K562 (cell line): ENCODE results near the gene ISG20L2. TPM values are rescaled to one million over a fixed set of nuclear protein-coding genes. Genes with fewer than 3 reads are reported as not detected.

Source experiments
- E2F3 ChIP-seq: fragments of 250-450 bp; sonication (Bioruptor Pico); IDR thresholded peaks from 2 replicates; pipeline ENCODE4 v1.4.0; 2020; ENCODE audit warnings: mild to moderate bottlenecking
- ETS2 ChIP-seq: IDR thresholded peaks from 2 replicates; pipeline ENCODE4 v1.6.1; 2016; ENCODE audit warnings: borderline replicate concordance, missing genetic modification characterization, mild to moderate bottlenecking, moderate library complexity, missing compliant biosample characterization; ENCODE audit not compliant: poor library complexity, severe bottlenecking
- FUS ChIP-seq: fragments of 200-400 bp; formaldehyde crosslinking; optimal IDR thresholded peaks from 2 replicates; pipeline ENCODE3; 2017; ENCODE audit warnings: low read depth, low read length
- LEF1 ChIP-seq: fragments of 450-650 bp; IDR thresholded peaks from 2 replicates; pipeline ENCODE4 v1.6.1; 2016; ENCODE audit warnings: mild to moderate bottlenecking
- ZBTB1 ChIP-seq: sonication (generic); formaldehyde crosslinking; IDR thresholded peaks from 2 replicates; pipeline ENCODE4 v1.8.1; 2023; ENCODE audit warnings: missing genetic modification reagents, low read depth, mild to moderate bottlenecking, borderline replicate concordance
- ZFP36 ChIP-seq: fragments of 150-350 bp; IDR thresholded peaks from 2 replicates; pipeline ENCODE4 v1.6.1; 2018; ENCODE audit warnings: low read length, low read depth; ENCODE audit not compliant: partially characterized antibody
- polyA plus RNA-seq, 8 experiments: library from polyadenylated mRNA; depleted of rRNA in 4 of 8; stranded (reverse) in 5 of 8; unstranded in 3 of 8; fragments of >200 nt; fragmentation: Nextera tagmentation in 2 of 8; fragmentation: Illumina TruSeq in 1 of 8; extraction: Ambion mirVana in 2 of 8; extraction: Trizol in 1 of 8; gene quantifications; 2 replicates each; pipeline versions ENCODE4 v1.2.1 to v1.2.3, GENCODE V29; 2011 to 2014; ENCODE audit warnings: inconsistent platforms in 1 of 8, missing spikeins in 1 of 8
- total RNA-seq, 7 experiments: library from RNA; depleted of rRNA in 6 of 7; stranded (reverse); fragments of >200 nt in 6 of 7; fragmentation: Illumina TruSeq in 2 of 7; extraction: Trizol in 2 of 7; gene quantifications; 2 replicates each; pipeline versions ENCODE4 v1.2.1 to v1.2.3, GENCODE V29; 2011 to 2021; ENCODE audit warnings: low replicate concordance in 1 of 7
- TF ChIP-seq, protein P1 (sequence below): fragments of 250-450 bp; sonication (Bioruptor Pico); IDR thresholded peaks from 2 replicates; pipeline ENCODE4 v1.4.0; 2020; ENCODE audit warnings: mild to moderate bottlenecking, moderate library complexity
- TF ChIP-seq, protein P2 (sequence below): fragments of 200-600 bp; sonication (generic); IDR thresholded peaks from one replicate; pipeline ENCODE4 v1.6.1; 2012; ENCODE audit warnings: mild to moderate bottlenecking, low read depth, low read length, inconsistent platforms
- TF ChIP-seq, protein P3 (sequence below): sonication (generic); formaldehyde crosslinking; IDR thresholded peaks from 2 replicates; pipeline ENCODE4 v1.8.1; 2022; ENCODE audit warnings: missing genetic modification reagents

ISG20L2 gene
- total and polyA plus RNA-seq, 9 of the 15 experiments (the other 6 are each of a cell fraction or from before 2014, with no cell fraction given) = 21.3 to 130 (median 50.3) TPM

DNA sequence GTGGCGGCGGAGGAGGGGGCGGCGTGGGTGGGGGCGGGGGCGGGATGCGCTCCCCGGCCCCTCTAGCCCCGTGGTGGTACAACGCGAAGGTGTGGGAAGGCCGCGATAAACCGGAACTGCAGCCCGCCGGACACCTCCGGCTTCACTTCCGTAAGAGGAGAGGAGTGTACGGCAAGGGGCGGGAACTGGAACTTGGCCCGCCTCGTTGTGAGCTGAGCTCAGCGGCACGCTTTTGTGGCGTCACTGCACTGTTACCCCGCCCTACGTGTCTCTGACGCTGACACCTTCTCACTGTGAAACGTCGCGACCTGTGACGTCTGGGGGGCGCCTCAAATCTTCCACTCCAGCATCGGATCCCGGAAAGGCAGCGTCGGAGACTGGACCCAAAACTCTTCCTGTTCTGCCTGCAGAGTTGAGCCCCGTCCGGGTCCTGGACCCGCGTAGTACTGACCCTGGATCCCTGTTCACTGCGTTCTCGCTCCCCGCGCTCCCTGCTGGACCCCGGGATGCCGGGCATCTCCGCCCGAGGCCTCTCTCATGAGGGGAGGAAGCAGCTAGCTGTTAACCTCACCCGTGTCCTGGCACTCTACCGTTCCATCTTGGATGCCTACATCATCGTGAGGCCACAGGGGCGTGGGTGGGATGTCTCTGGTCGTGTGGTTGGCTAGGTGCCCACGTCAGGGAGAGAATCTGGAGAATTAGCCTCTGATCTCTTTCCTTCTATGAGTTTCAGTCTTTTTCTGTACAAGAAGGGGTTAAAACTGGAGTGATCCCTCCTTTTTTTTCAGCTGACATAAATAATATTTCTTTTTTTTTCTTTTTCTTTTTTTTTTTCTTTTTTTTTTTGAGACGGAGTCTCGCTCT, at the start of gene ISG20L2 (continued):
- TF ChIP-seq, protein P1, sequence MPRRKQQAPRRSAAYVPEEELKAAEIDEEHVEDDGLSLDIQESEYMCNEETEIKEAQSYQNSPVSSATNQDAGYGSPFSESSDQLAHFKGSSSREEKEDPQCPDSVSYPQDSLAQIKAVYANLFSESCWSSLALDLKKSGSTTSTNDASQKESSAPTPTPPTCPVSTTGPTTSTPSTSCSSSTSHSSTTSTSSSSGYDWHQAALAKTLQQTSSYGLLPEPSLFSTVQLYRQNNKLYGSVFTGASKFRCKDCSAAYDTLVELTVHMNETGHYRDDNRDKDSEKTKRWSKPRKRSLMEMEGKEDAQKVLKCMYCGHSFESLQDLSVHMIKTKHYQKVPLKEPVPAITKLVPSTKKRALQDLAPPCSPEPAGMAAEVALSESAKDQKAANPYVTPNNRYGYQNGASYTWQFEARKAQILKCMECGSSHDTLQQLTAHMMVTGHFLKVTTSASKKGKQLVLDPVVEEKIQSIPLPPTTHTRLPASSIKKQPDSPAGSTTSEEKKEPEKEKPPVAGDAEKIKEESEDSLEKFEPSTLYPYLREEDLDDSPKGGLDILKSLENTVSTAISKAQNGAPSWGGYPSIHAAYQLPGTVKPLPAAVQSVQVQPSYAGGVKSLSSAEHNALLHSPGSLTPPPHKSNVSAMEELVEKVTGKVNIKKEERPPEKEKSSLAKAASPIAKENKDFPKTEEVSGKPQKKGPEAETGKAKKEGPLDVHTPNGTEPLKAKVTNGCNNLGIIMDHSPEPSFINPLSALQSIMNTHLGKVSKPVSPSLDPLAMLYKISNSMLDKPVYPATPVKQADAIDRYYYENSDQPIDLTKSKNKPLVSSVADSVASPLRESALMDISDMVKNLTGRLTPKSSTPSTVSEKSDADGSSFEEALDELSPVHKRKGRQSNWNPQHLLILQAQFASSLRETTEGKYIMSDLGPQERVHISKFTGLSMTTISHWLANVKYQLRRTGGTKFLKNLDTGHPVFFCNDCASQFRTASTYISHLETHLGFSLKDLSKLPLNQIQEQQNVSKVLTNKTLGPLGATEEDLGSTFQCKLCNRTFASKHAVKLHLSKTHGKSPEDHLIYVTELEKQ = no peak
- TF ChIP-seq ZFP36 = no peak
- TF ChIP-seq, protein P2, sequence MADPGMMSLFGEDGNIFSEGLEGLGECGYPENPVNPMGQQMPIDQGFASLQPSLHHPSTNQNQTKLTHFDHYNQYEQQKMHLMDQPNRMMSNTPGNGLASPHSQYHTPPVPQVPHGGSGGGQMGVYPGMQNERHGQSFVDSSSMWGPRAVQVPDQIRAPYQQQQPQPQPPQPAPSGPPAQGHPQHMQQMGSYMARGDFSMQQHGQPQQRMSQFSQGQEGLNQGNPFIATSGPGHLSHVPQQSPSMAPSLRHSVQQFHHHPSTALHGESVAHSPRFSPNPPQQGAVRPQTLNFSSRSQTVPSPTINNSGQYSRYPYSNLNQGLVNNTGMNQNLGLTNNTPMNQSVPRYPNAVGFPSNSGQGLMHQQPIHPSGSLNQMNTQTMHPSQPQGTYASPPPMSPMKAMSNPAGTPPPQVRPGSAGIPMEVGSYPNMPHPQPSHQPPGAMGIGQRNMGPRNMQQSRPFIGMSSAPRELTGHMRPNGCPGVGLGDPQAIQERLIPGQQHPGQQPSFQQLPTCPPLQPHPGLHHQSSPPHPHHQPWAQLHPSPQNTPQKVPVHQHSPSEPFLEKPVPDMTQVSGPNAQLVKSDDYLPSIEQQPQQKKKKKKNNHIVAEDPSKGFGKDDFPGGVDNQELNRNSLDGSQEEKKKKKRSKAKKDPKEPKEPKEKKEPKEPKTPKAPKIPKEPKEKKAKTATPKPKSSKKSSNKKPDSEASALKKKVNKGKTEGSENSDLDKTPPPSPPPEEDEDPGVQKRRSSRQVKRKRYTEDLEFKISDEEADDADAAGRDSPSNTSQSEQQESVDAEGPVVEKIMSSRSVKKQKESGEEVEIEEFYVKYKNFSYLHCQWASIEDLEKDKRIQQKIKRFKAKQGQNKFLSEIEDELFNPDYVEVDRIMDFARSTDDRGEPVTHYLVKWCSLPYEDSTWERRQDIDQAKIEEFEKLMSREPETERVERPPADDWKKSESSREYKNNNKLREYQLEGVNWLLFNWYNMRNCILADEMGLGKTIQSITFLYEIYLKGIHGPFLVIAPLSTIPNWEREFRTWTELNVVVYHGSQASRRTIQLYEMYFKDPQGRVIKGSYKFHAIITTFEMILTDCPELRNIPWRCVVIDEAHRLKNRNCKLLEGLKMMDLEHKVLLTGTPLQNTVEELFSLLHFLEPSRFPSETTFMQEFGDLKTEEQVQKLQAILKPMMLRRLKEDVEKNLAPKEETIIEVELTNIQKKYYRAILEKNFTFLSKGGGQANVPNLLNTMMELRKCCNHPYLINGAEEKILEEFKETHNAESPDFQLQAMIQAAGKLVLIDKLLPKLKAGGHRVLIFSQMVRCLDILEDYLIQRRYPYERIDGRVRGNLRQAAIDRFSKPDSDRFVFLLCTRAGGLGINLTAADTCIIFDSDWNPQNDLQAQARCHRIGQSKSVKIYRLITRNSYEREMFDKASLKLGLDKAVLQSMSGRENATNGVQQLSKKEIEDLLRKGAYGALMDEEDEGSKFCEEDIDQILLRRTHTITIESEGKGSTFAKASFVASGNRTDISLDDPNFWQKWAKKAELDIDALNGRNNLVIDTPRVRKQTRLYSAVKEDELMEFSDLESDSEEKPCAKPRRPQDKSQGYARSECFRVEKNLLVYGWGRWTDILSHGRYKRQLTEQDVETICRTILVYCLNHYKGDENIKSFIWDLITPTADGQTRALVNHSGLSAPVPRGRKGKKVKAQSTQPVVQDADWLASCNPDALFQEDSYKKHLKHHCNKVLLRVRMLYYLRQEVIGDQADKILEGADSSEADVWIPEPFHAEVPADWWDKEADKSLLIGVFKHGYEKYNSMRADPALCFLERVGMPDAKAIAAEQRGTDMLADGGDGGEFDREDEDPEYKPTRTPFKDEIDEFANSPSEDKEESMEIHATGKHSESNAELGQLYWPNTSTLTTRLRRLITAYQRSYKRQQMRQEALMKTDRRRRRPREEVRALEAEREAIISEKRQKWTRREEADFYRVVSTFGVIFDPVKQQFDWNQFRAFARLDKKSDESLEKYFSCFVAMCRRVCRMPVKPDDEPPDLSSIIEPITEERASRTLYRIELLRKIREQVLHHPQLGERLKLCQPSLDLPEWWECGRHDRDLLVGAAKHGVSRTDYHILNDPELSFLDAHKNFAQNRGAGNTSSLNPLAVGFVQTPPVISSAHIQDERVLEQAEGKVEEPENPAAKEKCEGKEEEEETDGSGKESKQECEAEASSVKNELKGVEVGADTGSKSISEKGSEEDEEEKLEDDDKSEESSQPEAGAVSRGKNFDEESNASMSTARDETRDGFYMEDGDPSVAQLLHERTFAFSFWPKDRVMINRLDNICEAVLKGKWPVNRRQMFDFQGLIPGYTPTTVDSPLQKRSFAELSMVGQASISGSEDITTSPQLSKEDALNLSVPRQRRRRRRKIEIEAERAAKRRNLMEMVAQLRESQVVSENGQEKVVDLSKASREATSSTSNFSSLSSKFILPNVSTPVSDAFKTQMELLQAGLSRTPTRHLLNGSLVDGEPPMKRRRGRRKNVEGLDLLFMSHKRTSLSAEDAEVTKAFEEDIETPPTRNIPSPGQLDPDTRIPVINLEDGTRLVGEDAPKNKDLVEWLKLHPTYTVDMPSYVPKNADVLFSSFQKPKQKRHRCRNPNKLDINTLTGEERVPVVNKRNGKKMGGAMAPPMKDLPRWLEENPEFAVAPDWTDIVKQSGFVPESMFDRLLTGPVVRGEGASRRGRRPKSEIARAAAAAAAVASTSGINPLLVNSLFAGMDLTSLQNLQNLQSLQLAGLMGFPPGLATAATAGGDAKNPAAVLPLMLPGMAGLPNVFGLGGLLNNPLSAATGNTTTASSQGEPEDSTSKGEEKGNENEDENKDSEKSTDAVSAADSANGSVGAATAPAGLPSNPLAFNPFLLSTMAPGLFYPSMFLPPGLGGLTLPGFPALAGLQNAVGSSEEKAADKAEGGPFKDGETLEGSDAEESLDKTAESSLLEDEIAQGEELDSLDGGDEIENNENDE = no peak
- TF ChIP-seq ZBTB1 (CRISPR knock-in tag) = no peak
- no peak for TF ChIP-seq ETS2 (tag)
- 0 out of 2 replicates have a peak, but pooled peaks have one; percentile 65 for TF ChIP-seq LEF1
- TF ChIP-seq, protein P3, sequence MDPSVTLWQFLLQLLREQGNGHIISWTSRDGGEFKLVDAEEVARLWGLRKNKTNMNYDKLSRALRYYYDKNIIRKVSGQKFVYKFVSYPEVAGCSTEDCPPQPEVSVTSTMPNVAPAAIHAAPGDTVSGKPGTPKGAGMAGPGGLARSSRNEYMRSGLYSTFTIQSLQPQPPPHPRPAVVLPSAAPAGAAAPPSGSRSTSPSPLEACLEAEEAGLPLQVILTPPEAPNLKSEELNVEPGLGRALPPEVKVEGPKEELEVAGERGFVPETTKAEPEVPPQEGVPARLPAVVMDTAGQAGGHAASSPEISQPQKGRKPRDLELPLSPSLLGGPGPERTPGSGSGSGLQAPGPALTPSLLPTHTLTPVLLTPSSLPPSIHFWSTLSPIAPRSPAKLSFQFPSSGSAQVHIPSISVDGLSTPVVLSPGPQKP (CRISPR knock-in tag) = no peak
- no peak for TF ChIP-seq FUS
- TF ChIP-seq E2F3 = no peak
